ENCODE measurements around the gene TBX15.

GRCh38 chr1:118999348-119000071 is 11.4 kb upstream of the TBX15 start:
- TF ChIP-seq POLR2AphosphoS5 (IDR thresholded peaks at IDR 0.05; ENCODE audit: low read depth, low read length) (no peak), POLR2A (IDR thresholded peaks at IDR 0.05; ENCODE audit: low read depth, low read length) (no peak), TAF1 (IDR thresholded peaks at IDR 0.05; ENCODE audit: low read depth, low read length) (no peak), SPI1 (IDR thresholded peaks at IDR 0.05; ENCODE audit: low read depth, low read length) (no peak)

Data from GM12891 (cell line).